ENCODE results near the gene KCND1.

The KCND1 gene

GRCh38 chrX:48923771-48924170, 47.9 kb downstream of the KCND1 start:
- DNase-seq (ENCODE audit: low read depth, low spot score) = no peak
- Histone ChIP-seq H3K9ac (ENCODE audit: insufficient read length, low read depth) (no peak overlapping the region), H3K36me3 (ENCODE audit: insufficient read depth, insufficient read length, low read length) (peaks cover 46% of the 10 kb centered on the region), H3K27me3 (ENCODE audit: insufficient read depth, insufficient read length) (no peaks in the 10 kb centered on the region), H3K9me3 (ENCODE audit: insufficient read depth, low read length) (no peaks in the 10 kb centered on the region), H3K4me1 (ENCODE audit: insufficient read depth, insufficient read length) (peaks cover 5% of the 10 kb centered on the region), H3K4me3 (ENCODE audit: insufficient read length, low read depth) (no peak overlapping the region)
- no peak for TF ChIP-seq ZNF274 (IDR thresholded peaks at IDR 0.05; ENCODE audit: low read depth, low read length)
- TF ChIP-seq YY1 (IDR thresholded peaks at IDR 0.05; ENCODE audit: insufficient read depth, insufficient read length) = no peak
- no peak for TF ChIP-seq SUZ12 (IDR thresholded peaks at IDR 0.05; ENCODE audit: extremely low read depth, insufficient read depth, insufficient read length)

GRCh38 chrX:48920718-48921104, 50.9 kb downstream of the KCND1 start:
- TF ChIP-seq ZNF274 (IDR thresholded peaks at IDR 0.05; ENCODE audit: low read depth, low read length) (no peak), YY1 (IDR thresholded peaks at IDR 0.05; ENCODE audit: insufficient read depth, insufficient read length) (no peak), SUZ12 (IDR thresholded peaks at IDR 0.05; ENCODE audit: extremely low read depth, insufficient read depth, insufficient read length) (no peak)
- no peaks in the 10 kb centered on the region for H3K27me3 ChIP-seq (ENCODE audit: insufficient read depth, insufficient read length)
- DNase-seq (ENCODE audit: low read depth, low spot score) = no peak
- H3K36me3 ChIP-seq (ENCODE audit: insufficient read depth, insufficient read length, low read length) = peaks cover 43% of the 10 kb centered on the region
- H3K9me3 ChIP-seq (ENCODE audit: insufficient read depth, low read length) = no peaks in the 10 kb centered on the region
- H3K4me3 ChIP-seq (ENCODE audit: insufficient read length, low read depth) = no peak overlapping the region
- peaks cover 5% of the 10 kb centered on the region for H3K4me1 ChIP-seq (ENCODE audit: insufficient read depth, insufficient read length)
- H3K9ac ChIP-seq (ENCODE audit: insufficient read length, low read depth) = no peak overlapping the region

GRCh38 chrX:48919947-48920717, 51.5 kb downstream of the KCND1 start:
- Histone ChIP-seq H3K36me3 (ENCODE audit: insufficient read depth, insufficient read length, low read length) (peaks cover 43% of the 10 kb centered on the region), H3K4me1 (ENCODE audit: insufficient read depth, insufficient read length) (peaks cover 5% of the 10 kb centered on the region), H3K4me3 (ENCODE audit: insufficient read length, low read depth) (peak overlapping the region; percentile 96), H3K9ac (ENCODE audit: insufficient read length, low read depth) (peak overlapping the region; percentile 86), H3K27me3 (ENCODE audit: insufficient read depth, insufficient read length) (no peaks in the 10 kb centered on the region), H3K9me3 (ENCODE audit: insufficient read depth, low read length) (no peaks in the 10 kb centered on the region)
- DNase-seq (ENCODE audit: low read depth, low spot score) = no peak
- TF ChIP-seq YY1 (IDR thresholded peaks at IDR 0.05; ENCODE audit: insufficient read depth, insufficient read length) (no peak), ZNF274 (IDR thresholded peaks at IDR 0.05; ENCODE audit: low read depth, low read length) (no peak), SUZ12 (IDR thresholded peaks at IDR 0.05; ENCODE audit: extremely low read depth, insufficient read depth, insufficient read length) (no peak)

GRCh38 chrX:48919360-48919841, 52.2 kb downstream of the KCND1 start:
- H3K27me3 ChIP-seq (ENCODE audit: insufficient read depth, insufficient read length) = no peaks in the 10 kb centered on the region
- H3K36me3 ChIP-seq (ENCODE audit: insufficient read depth, insufficient read length, low read length) = peaks cover 46% of the 10 kb centered on the region
- peak overlapping the region; percentile 86 for H3K9ac ChIP-seq (ENCODE audit: insufficient read length, low read depth)
- H3K9me3 ChIP-seq (ENCODE audit: insufficient read depth, low read length) = no peaks in the 10 kb centered on the region
- peak overlapping the region; percentile 96 for H3K4me3 ChIP-seq (ENCODE audit: insufficient read length, low read depth)
- TF ChIP-seq ZNF274 (IDR thresholded peaks at IDR 0.05; ENCODE audit: low read depth, low read length) = no peak
- TF ChIP-seq SUZ12 (IDR thresholded peaks at IDR 0.05; ENCODE audit: extremely low read depth, insufficient read depth, insufficient read length) = no peak
- TF ChIP-seq YY1 (IDR thresholded peaks at IDR 0.05; ENCODE audit: insufficient read depth, insufficient read length) = no peak
- peaks cover 5% of the 10 kb centered on the region for H3K4me1 ChIP-seq (ENCODE audit: insufficient read depth, insufficient read length)
- no peak for DNase-seq (ENCODE audit: low read depth, low spot score)

GRCh38 chrX:48918643-48919340, 52.9 kb downstream of the KCND1 start, which contains the start of gene PIM2:
Gene PIM2, minus strand, starts transcription at chrX:48919024. Its CDS starts 190 bp downstream, at chrX:48918834.
- peak; percentile 94 for DNase-seq (ENCODE audit: low read depth, low spot score)
- Histone ChIP-seq H3K9me3 (ENCODE audit: insufficient read depth, low read length) (no peaks in the 10 kb centered on the region), H3K4me3 (ENCODE audit: insufficient read length, low read depth) (peak within 1 kb of the TSS; percentile 96), H3K27me3 (ENCODE audit: insufficient read depth, insufficient read length) (no peaks in the 10 kb centered on the region), H3K36me3 (ENCODE audit: insufficient read depth, insufficient read length, low read length) (peaks cover 46% of the 10 kb centered on the region), H3K4me1 (ENCODE audit: insufficient read depth, insufficient read length) (peaks cover 5% of the 10 kb centered on the region), H3K9ac (ENCODE audit: insufficient read length, low read depth) (peak within 1 kb of the TSS; percentile 96)
- no peak for TF ChIP-seq SUZ12 (IDR thresholded peaks at IDR 0.05; ENCODE audit: extremely low read depth, insufficient read depth, insufficient read length)

- Histone ChIP-seq H3K27me3 (ENCODE audit: insufficient read depth, insufficient read length) (no peaks in the 10 kb centered on the region), H3K4me1 (ENCODE audit: insufficient read depth, insufficient read length) (peaks cover 5% of the 10 kb centered on the region), H3K4me3 (ENCODE audit: insufficient read length, low read depth) (peak overlapping the region; percentile 96), H3K9me3 (ENCODE audit: insufficient read depth, low read length) (no peaks in the 10 kb centered on the region), H3K9ac (ENCODE audit: insufficient read length, low read depth) (peak overlapping the region; percentile 96), H3K36me3 (ENCODE audit: insufficient read depth, insufficient read length, low read length) (peaks cover 46% of the 10 kb centered on the region)
- TF ChIP-seq YY1 (IDR thresholded peaks at IDR 0.05; ENCODE audit: insufficient read depth, insufficient read length) (no peak), ZNF274 (IDR thresholded peaks at IDR 0.05; ENCODE audit: low read depth, low read length) (no peak), SUZ12 (IDR thresholded peaks at IDR 0.05; ENCODE audit: extremely low read depth, insufficient read depth, insufficient read length) (no peak)
- no peak for DNase-seq (ENCODE audit: low read depth, low spot score)
Measured at GRCh38 chrX:48918301-48918642, 53.4 kb downstream of the KCND1 start.
